GM12801 (cell line): ENCODE data around the gene SRGAP3.

Experiments
- CTCF ChIP-seq: IDR thresholded peaks from one replicate; pipeline ENCODE4 v1.5.1; 2011; ENCODE audit warnings: control low read depth; ENCODE audit not compliant: insufficient read length; ENCODE audit errors: extremely low read depth

SRGAP3 gene

GRCh38 chr3:9102240-9102981 lies 147.0 kb downstream of the SRGAP3 start:
- TF ChIP-seq CTCF = no peak

GRCh38 chr3:9101286-9101685 lies 148.2 kb downstream of the SRGAP3 start:
- no peak for TF ChIP-seq CTCF

GRCh38 chr3:9100513-9100894 lies 148.9 kb downstream of the SRGAP3 start:
- TF ChIP-seq CTCF = no peak

GRCh38 chr3:9099702-9100512 lies 149.5 kb downstream of the SRGAP3 start:
- TF ChIP-seq CTCF = no peak

GRCh38 chr3:9098716-9099675 lies 150.4 kb downstream of the SRGAP3 start:
- TF ChIP-seq CTCF = no peak

GRCh38 chr3:9097495-9097894 lies 152.0 kb downstream of the SRGAP3 start:
- no peak for TF ChIP-seq CTCF
